Tibial artery (tissue), 4 donors: ENCODE data around the gene TMEM52B.

Source experiments
- DNase-seq, 2 donors: peaks; one replicate each; pipeline ENCODE4 v3.0.0-alpha.2; 2019
- H3K27ac ChIP-seq, 2 donors: fragments of 200-600 bp; sonication (generic) in 1 of 2; 1 replicate in 1 of 2; 2 replicates in 1 of 2; pipeline ENCODE4 v1.5.1; 2018 to 2019; ENCODE audit warnings: mild to moderate bottlenecking in 1 of 2
- H3K27me3 ChIP-seq, 2 donors: fragments of 200-600 bp; sonication (generic) in 1 of 2; one replicate each; pipeline versions ENCODE4 v1.5.1 to v1.6.0; 2016 to 2019
- H3K36me3 ChIP-seq, 3 donors: fragments of 200-600 bp; sonication (generic) in 2 of 3; one replicate each; pipeline ENCODE4 v1.5.1; 2016 to 2019; ENCODE audit warnings: mild to moderate bottlenecking in 2 of 3
- H3K4me1 ChIP-seq, 4 donors: fragments of 200-600 bp; sonication (generic) in 2 of 4; 1 replicate in 3 of 4; 2 replicates in 1 of 4; pipeline ENCODE4 v1.5.1; 2016 to 2019
- H3K4me3 ChIP-seq, 2 donors: fragments of 200-600 bp; sonication (generic) in 1 of 2; 1 replicate in 1 of 2; 2 replicates in 1 of 2; pipeline ENCODE4 v1.5.1; 2018 to 2019; ENCODE audit warnings: mild to moderate bottlenecking in 2 of 2
- H3K9me3 ChIP-seq, 3 donors: fragments of 200-600 bp; sonication (generic) in 1 of 3; one replicate each; pipeline ENCODE4 v1.5.1; 2016 to 2019
- intact Hi-C: fragments of 100-400 bp; cut with DNase I; formaldehyde crosslinking; loops from one replicate; pipeline ENCODE4 v1.15.0; 2023; ENCODE audit warnings: low total_unique reads
- TF ChIP-seq, protein P1 (sequence below), 2 experiments: fragments of 200-600 bp in 1 of 2; fragments of 450-650 bp in 1 of 2; IDR thresholded peaks; one replicate each; pipeline ENCODE4 v1.5.1; 2017 to 2019; ENCODE audit warnings: antibody characterized with exemption in 2 of 2, mild to moderate bottlenecking in 1 of 2, moderate library complexity in 1 of 2

Gene TMEM52B

DNA sequence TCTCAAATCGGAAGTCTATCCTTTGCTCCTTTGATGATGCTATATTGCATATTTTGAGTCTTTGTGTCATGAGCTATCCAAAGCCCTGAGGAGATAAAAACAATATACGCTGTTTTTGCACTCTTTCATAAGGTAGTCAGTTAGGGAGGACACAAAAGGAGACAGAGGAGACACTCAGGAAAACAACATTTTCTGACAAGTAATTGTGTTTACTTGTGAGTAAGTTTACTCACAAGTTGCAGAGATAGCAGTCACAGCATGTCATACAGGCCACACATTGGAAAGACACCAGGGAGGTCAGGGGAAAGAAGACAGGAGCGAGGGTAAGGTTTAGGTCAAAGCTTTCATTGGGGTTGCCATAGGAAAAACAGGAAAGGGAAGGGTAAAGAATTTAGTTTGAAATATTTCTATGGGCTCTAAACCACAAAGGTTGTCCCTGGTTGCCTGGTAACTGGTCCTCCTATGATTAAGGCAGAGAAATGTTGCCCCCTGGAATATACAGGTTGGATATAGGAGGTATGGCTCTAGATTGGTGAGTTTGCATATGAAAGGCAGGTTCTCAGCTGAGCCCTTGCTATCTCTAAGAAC lies 26.5 kb downstream of the TMEM52B start:
- H3K27ac ChIP-seq: no peak overlapping the region
- H3K36me3 ChIP-seq: no peaks in the 10 kb centered on the region
- H3K4me1 ChIP-seq: no peaks in the 10 kb centered on the region
- no peak overlapping the region for H3K4me3 ChIP-seq
- DNase-seq: no peak
- intact Hi-C loops: no loop called here
- no peaks in the 10 kb centered on the region for H3K9me3 ChIP-seq
- TF ChIP-seq, protein P1, sequence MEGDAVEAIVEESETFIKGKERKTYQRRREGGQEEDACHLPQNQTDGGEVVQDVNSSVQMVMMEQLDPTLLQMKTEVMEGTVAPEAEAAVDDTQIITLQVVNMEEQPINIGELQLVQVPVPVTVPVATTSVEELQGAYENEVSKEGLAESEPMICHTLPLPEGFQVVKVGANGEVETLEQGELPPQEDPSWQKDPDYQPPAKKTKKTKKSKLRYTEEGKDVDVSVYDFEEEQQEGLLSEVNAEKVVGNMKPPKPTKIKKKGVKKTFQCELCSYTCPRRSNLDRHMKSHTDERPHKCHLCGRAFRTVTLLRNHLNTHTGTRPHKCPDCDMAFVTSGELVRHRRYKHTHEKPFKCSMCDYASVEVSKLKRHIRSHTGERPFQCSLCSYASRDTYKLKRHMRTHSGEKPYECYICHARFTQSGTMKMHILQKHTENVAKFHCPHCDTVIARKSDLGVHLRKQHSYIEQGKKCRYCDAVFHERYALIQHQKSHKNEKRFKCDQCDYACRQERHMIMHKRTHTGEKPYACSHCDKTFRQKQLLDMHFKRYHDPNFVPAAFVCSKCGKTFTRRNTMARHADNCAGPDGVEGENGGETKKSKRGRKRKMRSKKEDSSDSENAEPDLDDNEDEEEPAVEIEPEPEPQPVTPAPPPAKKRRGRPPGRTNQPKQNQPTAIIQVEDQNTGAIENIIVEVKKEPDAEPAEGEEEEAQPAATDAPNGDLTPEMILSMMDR (IDR thresholded peaks at IDR 0.05): no peak
- no peaks in the 10 kb centered on the region for H3K27me3 ChIP-seq

DNA sequence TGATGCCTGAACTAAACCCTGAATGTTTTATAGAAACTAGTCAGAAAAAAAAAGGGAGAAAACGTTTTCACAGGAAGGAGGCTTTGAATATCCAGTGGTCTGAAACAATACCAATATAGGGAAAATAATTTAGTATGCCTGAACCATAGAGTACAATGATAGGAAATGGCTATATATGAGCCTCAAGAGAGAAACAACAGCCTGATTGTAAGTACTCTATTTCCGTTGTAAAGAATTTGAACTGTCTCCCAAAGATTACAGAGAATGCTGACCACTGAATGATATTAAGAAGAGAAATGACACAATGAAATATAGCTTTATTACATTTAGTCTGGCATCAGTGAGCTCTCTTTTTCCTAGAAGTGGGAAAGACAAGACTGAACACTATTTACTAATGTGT lies 28.3 kb downstream of the TMEM52B start:
- Histone ChIP-seq H3K36me3 (no peaks in the 10 kb centered on the region), H3K4me1 (peaks cover 0 to 6% (median 0%) of the 10 kb centered on the region in 4 donors), H3K27me3 (no peaks in the 10 kb centered on the region), H3K27ac (no peak overlapping the region), H3K9me3 (no peaks in the 10 kb centered on the region), H3K4me3 (no peak overlapping the region)
- intact Hi-C loops: no loop called here
- DNase-seq: no peak
- TF ChIP-seq, protein P1 (IDR thresholded peaks at IDR 0.05): no peak

DNA sequence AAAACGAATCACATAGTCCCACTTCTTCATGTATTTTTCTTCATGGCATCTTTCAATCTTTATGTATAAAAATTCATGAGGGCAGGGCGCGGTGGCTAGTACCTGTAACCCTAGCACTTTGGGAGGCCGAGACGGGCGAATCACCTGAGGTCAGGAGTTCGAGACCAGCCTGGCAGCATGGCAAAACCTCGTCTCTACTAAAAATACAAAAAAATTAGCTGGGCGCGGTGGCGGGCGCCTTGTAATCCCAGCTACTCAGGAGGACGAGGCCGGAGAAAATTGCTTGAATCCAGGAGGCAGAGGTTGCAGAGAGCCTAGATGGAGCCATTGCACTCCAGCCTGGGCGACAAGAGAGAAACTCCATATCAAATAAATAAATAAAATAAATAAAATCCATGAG lies 31.4 kb downstream of the TMEM52B start:
- no peaks in the 10 kb centered on the region for H3K9me3 ChIP-seq
- H3K27me3 ChIP-seq: no peaks in the 10 kb centered on the region
- intact Hi-C loops: loop anchor here (5.0 to 10.0 kb wide), 3 partner anchors 155 to 1515 kb away; partner anchors contain the start of genes RIMKLB and YBX3
- H3K27ac ChIP-seq: no peak overlapping the region
- H3K4me3 ChIP-seq: no peak overlapping the region
- TF ChIP-seq, protein P1 (IDR thresholded peaks at IDR 0.05): no peak
- no peak for DNase-seq
- peaks cover 0 to 13% (median 3%) of the 10 kb centered on the region in 4 donors for H3K4me1 ChIP-seq
- H3K36me3 ChIP-seq: no peaks in the 10 kb centered on the region

DNA sequence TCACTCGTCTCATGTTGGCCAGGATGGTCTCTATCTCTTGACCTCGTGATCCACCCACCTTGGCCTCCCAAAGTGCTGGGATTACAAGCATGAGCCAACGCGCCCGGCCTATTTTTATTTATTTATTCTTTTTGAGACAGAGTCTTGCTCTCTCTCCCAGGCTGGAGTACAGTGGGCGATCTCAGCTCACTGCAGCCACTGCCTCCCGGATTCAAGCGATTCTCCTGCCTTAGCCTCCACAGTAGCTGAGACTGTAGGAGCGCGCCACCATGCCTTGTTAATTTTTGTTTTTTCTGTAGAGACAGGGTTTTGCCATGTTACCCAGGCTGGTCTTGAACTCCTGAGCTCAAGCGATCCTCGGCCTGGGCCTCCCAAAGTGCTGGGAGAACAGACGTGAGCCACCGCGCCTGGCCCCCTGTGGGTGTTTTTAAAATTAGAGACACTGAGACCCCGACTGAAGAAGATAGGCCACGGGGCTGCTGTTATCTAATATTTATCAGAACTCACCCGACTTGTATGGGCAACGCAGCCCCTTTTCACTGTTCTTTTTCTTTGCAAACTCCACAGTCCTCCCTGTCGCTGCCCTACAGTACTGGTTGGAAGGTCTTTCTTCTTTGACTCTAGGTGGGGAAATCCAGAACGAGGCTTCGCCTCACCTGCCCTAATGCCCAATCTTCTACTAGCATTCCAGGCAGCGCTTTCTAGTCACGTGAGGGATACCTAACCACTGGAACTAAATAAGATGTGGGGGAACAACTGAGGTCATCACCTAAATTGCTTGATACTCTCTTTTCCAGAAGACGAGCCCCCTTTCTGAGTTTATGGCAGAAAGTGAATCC lies 32.5 kb downstream of the TMEM52B start:
- TF ChIP-seq, protein P1 (IDR thresholded peaks at IDR 0.05): no peak
- no peaks in the 10 kb centered on the region for H3K27me3 ChIP-seq
- H3K4me1 ChIP-seq: peaks cover 0 to 24% (median 8%) of the 10 kb centered on the region in 4 donors
- peak; percentile 37 to 70 for DNase-seq
- intact Hi-C loops: loop anchor here (5.0 to 10.0 kb wide), 3 partner anchors 153 to 1517 kb away; partner anchors contain the start of genes RIMKLB and YBX3
- no peaks in the 10 kb centered on the region for H3K36me3 ChIP-seq
- no peak overlapping the region for H3K4me3 ChIP-seq
- no peaks in the 10 kb centered on the region for H3K9me3 ChIP-seq
- peak overlapping the region; percentile 100 for H3K27ac ChIP-seq

DNA sequence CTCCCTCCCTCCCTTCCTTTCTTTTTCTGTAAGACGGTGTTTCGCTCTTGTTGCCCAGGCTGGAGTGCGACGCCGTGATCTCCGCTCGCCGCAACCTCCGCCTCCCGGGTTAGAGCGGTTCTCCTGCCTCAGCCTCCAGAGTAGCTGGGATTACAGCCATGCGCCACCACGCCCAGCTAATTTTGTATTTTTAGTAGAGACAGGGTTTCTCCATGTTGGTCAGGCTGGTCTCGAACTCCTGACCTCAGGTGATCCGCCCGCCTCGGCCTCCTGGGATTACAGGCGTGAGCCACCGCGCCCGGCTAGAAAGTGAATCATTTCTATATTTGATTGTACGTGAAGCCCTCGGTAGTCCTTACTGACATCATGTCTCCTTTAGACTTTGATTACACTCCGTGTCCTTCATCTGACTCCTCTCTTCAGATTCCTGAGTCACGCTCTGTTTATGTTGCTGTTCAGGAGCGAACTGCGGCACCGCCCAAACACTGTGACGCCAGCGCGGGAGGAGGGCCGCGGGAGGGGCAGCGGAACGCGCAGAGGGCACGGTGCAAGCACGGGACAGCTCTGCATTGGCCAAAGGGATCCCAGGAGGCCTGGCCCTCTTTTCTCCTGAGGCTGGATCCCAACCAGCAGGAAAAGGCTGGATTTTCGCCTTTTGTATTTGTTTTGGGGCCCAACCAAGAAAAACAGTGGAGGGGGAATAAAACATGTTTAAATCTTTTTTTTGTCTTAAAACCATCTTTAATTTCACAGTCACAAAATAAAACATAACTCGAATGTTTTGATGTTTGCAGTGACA lies 33.3 kb downstream of the TMEM52B start:
- H3K9me3 ChIP-seq: no peaks in the 10 kb centered on the region
- peaks cover 0 to 30% (median 8%) of the 10 kb centered on the region in 4 donors for H3K4me1 ChIP-seq
- peak overlapping the region; percentile 93 for H3K4me3 ChIP-seq
- peak; percentile 97 to 99 for DNase-seq
- H3K36me3 ChIP-seq: no peaks in the 10 kb centered on the region
- peak overlapping the region; percentile 100 for H3K27ac ChIP-seq
- H3K27me3 ChIP-seq: no peaks in the 10 kb centered on the region
- TF ChIP-seq, protein P1 (IDR thresholded peaks at IDR 0.05): no peak
- intact Hi-C loops: loop anchor here (5.0 to 10.0 kb wide), 3 partner anchors 153 to 1517 kb away; partner anchors contain the start of genes RIMKLB and YBX3
